Lower leg skin (tissue), 3 donors: Measurements from ENCODE around the gene CRACR2B.

ENCODE experiments used
- POLR2A ChIP-seq, 2 donors: fragments of 450-650 bp; IDR thresholded peaks; one replicate each; pipeline ENCODE4 v1.6.1; 2016 to 2017; ENCODE audit warnings: antibody characterized with exemption in 2 of 2, mild to moderate bottlenecking in 1 of 2, moderate library complexity in 1 of 2
- TF ChIP-seq, protein P1 (sequence below), 3 donors: fragments of 450-650 bp; IDR thresholded peaks; one replicate each; pipeline ENCODE4 v1.5.1; 2016; ENCODE audit warnings: antibody characterized with exemption in 3 of 3, mild to moderate bottlenecking in 3 of 3, moderate library complexity in 2 of 3

DNA sequence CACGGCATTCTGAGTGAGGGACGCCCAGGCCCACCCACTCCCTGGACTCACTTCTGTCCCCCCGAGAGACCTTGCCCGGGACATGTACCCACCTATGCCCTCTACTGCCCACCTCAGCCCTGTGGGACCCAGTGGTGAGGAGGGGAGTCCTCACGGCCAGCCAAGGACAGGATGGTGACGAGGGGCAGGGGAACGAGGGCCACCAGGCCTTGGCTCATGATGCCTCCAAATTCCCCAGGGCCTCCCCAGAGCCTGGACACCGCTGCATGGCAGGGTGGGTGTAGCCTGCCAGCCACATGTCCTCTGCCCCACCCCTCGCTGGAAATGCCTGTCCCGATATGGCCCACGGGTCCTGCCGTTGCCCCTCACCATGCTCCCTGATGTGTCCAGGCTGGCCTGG, 41.1 kb downstream of the CRACR2B start:
- TF ChIP-seq, protein P1, sequence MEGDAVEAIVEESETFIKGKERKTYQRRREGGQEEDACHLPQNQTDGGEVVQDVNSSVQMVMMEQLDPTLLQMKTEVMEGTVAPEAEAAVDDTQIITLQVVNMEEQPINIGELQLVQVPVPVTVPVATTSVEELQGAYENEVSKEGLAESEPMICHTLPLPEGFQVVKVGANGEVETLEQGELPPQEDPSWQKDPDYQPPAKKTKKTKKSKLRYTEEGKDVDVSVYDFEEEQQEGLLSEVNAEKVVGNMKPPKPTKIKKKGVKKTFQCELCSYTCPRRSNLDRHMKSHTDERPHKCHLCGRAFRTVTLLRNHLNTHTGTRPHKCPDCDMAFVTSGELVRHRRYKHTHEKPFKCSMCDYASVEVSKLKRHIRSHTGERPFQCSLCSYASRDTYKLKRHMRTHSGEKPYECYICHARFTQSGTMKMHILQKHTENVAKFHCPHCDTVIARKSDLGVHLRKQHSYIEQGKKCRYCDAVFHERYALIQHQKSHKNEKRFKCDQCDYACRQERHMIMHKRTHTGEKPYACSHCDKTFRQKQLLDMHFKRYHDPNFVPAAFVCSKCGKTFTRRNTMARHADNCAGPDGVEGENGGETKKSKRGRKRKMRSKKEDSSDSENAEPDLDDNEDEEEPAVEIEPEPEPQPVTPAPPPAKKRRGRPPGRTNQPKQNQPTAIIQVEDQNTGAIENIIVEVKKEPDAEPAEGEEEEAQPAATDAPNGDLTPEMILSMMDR (IDR thresholded peaks at IDR 0.05), result no peak
- no peak for TF ChIP-seq POLR2A (IDR thresholded peaks at IDR 0.05)
